Astrocyte of the hippocampus (primary cell): ENCODE measurements around the gene HOMER3.

Experiments
- DNase-seq: peaks from one replicate; pipeline ENCODE4 v3.0.0; 2011; ENCODE audit warnings: low read depth, low spot score

HOMER3 gene

GRCh38 chr19:18940769-18941627 is at the start of gene HOMER3:
Gene HOMER3 (minus strand): TSS chr19:18941217. CDS start chr19:18938982, 2,235 bp downstream.
- peak; percentile 91 for DNase-seq

DNA sequence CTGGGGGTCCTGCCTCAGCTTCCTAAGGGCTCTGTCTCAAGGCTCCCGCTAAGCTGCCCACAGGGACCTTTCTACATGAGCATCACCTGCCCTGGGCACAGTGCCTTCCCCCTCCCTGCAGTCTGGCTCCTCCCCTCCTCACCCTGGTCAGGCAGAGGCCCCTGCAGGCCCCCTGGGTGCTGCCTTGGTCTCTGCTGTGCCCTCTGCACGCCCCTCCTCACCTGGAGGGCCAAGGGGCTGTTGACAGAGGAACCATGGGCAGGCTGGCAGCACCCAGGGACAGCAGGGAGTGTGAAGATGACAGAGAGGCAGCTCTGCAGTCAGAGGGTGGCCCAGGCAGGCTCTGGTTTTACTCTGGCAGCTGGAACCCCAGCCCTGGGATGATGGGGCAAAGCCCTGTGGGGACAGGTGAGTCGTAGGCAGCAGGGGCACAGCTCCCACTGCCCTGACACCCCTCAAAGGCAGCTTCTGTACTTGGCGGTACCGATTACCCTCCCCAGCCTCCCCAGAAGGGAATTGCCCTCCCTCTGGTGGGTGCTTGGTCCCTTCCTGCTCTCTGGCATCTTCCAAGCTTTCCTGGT is 49.2 kb upstream of the HOMER3 start:
- no peak for DNase-seq

GRCh38 chr19:18989316-18989715 is 48.3 kb upstream of the HOMER3 start:
- no peak for DNase-seq

- no peak for DNase-seq
Measured at GRCh38 chr19:18987456-18987855, 46.4 kb upstream of the HOMER3 start.

- peak; percentile 35 for DNase-seq
Measured at GRCh38 chr19:18985257-18985656, 44.2 kb upstream of the HOMER3 start.

GRCh38 chr19:18984251-18984650 is 43.2 kb upstream of the HOMER3 start:
- DNase-seq = no peak

- no peak for DNase-seq
Measured at GRCh38 chr19:18982669-18983068, 41.7 kb upstream of the HOMER3 start.

GRCh38 chr19:18980432-18981020 is 39.5 kb upstream of the HOMER3 start:
- no peak for DNase-seq

GRCh38 chr19:18978616-18979015 is 37.6 kb upstream of the HOMER3 start:
- no peak for DNase-seq

DNA sequence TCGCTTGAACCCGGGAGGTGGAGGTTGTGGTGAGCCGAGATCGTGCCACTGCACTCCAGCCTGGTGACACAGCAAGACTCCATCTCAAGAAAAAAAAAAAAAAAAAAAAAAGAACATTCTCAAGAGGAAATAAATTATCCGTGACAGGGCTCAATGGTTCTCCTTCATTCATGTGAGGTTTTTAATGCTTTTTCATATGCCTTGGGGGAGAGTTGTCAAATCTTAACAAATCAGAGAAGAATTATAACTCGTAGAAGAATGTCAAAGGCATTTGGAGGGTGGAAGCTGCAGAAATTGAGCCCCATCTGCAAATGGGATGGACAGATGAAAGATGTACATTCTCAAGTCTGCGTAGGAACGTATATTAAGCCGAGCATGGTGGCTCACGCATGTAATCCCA is 34.9 kb upstream of the HOMER3 start:
- no peak for DNase-seq

- no peak for DNase-seq
Measured at GRCh38 chr19:18975011-18975410, 34.0 kb upstream of the HOMER3 start.

DNA sequence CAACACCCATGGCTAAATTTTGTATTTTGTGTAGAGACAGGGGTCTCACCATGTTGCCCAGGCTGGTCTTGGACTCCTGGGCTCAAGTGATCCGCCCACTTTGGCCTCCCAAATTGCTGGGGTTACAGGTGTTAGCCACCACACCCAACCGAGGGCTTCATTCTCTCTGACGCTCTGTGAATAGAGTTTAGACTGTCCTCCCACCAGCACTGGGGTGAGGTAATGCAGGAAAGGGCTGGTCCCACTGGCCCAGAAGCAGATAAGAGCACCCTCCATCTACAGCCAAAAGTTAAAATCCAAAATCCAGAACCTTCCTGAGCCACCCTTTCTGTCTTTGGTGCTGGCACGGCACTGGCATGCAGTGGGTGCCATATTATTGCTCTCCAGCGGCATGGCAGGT is 31.8 kb upstream of the HOMER3 start:
- no peak for DNase-seq

GRCh38 chr19:18972301-18972811 is 31.3 kb upstream of the HOMER3 start:
- DNase-seq = no peak

DNA sequence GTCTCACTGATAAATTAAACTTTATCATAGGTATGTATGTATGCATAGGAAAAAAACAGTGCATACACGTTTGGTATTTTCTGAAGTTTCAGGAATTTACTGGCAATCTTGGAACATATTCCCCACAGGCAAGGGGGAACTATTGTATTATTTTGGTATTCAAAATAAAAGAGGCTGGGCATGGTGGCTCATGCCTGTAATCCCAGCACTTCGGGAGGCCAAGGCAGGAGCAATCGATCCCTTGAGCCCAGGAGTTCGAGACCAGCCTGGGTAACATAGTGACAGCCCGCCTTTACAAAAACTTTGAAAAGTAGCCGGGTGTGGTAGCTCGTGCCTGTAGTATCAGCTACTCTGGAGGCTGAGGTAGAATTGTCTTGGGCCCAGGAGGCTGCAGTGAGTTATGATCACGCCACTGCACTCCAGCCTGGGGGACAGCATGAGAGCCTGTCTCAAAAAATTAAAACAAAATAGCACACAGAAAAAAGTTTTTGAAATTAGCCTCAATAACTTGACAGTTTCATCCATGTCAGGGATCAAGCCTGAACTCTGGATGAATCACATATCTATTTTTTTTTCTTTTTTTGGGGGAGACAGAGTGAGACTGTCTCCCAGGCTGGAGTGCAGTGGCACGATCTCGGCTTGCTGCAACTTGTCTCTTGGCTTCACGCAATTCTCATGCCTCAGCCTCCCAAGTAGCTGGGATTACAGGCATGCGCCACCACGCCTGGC is 29.1 kb upstream of the HOMER3 start:
- DNase-seq = no peak

DNA sequence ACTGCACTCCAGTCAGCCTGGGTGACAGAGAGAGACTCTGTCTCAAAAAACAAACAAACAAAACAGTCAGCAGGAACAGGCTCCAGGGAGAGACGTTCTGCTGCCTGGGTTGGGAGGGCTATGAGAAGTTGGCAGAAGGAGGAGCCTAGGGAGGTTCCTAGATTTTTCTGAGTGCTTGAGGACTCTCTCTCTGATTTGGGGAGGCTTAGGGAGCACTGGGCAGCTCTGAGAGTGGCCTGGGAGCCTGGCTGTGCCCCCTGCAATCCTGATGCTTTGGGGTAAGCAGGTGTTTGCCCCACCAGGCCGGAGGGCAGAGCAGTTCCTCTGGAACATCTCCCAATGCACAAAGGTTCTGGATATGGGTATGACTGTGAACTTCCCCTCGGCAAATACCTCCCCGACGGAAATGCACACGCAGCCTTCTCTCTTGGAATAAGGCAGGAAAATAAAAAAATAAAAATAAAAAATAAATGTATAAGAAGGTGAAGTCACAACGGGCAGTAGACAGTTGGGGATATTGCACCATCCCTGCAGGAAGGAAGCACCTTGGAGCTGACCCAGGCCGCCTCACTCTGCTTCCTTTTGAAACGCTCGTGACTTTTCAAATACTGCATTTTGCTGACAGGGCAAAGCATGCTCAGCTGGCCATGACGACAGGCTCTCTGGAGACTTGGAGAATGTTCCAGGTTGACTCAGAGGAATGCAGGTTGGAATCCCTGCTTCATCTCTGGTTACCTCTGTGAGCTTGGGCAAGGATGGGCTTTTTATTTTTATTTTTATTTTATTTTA is 26.5 kb upstream of the HOMER3 start:
- DNase-seq = peak; percentile 22

DNA sequence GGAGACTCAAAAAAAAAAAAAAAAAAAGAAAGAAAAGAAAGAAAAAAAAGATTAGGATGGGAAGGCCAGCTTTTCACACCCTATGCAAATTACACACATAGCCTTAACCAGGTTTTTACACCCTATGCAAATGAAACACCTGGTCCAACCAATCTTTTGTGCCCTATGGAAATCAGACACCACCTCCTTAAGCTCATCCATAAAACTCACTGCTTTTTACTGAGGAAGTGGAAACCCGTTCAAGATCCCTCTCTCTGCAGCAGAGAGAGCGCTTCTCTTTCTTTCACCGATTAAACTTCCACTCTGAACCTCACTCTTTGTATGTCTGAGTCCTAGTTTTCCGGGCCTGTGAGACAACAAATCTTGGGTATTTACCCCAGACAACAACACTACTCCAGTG is 25.3 kb upstream of the HOMER3 start:
- no peak for DNase-seq

GRCh38 chr19:18964121-18964520 is 23.1 kb upstream of the HOMER3 start:
- DNase-seq = no peak

- no peak for DNase-seq
Measured at GRCh38 chr19:18961767-18962620, 21.0 kb upstream of the HOMER3 start.

DNA sequence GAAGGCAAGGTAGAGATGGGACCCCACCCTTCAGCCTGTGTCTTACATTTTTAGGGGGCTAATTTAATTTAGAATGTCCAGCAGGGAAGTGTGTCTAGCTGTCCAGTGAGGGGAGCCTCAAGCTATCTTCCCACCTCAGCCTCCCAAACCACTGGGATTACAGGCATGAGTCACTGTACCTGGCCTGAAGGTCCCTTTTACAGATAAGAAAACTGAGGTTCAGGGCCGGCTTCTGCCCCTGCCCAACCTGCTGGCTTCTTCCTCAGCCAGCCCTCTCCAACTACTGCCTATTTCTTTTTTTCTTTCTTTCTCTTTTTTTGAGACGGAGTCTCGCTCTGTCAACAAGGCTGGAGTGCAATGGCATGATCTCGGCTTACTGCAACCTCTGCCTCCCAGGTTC is 19.4 kb upstream of the HOMER3 start:
- no peak for DNase-seq

- DNase-seq = no peak
Measured at GRCh38 chr19:18955042-18955441, 14.0 kb upstream of the HOMER3 start.
